Globus pallidus (tissue), 1 donor: ENCODE measurements around the gene RNF148.
"Not testable (repeated sequence)": the region's sequence is repeated elsewhere in the genome, so short reads cannot be mapped to it uniquely, and the experiment has no call there.

Experiments used
- DNase-seq: peaks from one replicate; pipeline ENCODE4 v3.0.0-alpha.2; 2015; ENCODE audit warnings: low spot score

The RNF148 gene

GRCh38 chr7:122689346-122690109 is 13.2 kb downstream of the RNF148 start:
- no peak for DNase-seq

DNA sequence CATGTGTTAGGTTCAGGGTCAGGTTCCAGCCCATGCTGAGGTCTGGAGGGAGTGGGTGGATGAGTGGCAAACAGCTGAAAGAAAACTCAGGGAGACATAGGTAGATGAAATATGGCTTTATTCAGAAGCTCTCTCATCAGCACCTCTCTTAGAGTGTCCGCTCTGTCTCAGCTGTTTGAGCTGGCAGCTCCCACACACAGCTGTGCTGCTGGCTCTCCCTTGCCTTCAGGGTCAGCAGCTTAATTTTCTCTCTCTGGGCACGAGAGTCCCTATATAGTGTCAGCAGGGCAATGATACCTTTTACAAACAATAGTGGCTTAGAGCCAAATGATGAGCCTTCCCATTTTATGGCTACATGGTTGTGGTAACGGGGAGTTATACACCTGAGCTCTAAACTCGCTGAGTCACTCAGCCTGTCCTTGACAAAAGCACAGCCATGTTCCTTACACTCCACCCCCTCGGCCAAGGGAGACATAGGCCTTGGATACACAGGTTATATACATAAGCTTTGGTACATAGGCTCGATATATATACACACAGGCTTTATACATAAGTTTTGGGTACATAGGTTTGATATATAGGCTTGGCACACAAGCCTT is 14.2 kb downstream of the RNF148 start:
- no peak for DNase-seq

- DNase-seq, result no peak
These were observed 16.3 kb downstream of the RNF148 start for GRCh38 chr7:122686360-122686878.

DNA sequence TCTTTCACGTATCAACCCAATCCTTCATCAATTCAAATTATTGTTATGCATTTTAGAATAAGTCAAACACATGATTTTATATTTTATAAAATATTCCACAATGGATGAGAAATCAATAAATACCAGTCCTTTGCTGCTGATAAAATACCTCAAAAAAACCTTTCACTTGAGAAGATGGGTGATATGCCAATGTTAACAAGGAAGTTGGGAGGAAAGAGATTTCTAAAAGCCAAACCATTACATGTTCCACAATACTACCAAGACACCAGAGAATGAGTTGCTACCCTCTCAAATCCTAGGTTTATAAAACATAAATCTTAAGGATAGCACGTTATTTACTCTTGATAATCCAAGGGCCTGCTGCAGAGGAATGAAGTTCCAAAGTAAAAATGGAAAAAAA is 18.2 kb downstream of the RNF148 start:
- DNase-seq, result no peak

DNA sequence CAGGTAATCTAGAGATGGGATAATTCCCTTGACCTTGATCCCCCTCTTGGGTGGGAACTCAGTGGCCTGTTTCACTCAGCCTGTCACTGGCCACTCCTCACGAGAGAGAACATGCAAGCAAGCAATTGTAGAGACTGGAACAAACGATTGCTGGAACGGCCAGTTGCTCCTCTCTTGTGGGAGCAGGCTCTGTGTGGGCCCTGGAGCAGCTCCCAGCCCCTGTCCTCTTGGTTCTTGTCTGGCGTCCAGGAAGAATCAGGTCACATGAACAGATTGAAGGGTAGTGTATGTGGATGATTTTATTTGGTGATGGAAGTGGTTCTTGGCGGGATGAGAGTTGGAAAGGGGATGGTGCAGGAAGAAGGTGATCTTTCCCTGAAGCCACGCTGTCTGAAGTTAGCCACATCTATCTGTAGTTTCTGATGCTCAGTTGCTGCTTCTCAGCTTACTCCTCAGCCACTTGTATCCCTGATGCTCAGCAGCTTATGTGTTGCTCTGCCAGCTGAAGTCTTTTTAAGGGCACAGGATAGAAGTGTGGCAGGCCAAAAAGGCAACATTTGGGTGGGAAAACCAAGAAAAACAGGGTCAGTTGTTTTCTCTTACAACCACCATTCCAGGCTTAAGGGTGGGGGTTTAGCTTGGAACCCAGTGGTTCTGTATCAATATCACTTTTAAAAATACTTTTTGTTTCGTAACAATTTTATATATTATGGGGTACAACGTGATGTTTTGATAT is 19.7 kb downstream of the RNF148 start:
- peak; percentile 5 for DNase-seq

DNA sequence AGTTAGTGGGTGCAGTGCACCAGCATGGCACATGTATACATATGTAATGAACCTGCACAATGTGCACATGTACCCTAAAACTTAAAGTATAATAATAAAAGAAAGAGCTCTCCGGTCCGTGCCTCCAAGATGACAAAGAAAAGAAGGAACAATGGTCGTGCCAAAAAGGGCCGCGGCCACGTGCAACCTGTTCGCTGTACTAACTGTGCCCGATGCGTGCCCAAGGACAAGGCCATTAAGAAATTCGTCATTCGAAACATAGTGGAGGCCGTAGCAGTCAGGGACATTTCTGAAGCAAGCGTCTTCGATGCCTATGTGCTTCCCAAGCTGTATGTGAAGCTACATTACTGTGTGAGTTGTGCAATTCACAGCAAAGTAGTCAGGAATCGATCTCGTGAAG is 21.5 kb downstream of the RNF148 start:
- not testable (repeated sequence) for DNase-seq

DNA sequence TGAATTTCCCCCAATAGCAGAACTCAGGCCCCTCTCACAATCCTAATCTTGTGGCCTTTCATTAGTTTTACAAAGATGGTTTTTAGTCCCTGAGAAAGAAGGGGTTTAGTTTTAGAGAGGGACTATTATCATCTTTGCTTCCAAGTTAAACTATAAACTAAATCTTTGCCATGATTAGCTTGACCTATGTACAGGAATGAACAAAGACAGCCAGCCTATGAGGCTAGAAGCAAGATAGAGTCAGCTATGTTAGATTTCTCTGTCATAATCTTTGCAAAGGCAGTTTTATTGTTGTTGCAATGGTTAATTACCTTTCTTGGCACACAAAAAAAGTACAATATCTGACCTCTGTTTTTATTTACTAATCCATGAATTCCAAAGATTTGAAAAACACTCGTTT is 22.9 kb downstream of the RNF148 start:
- DNase-seq, result no peak

DNA sequence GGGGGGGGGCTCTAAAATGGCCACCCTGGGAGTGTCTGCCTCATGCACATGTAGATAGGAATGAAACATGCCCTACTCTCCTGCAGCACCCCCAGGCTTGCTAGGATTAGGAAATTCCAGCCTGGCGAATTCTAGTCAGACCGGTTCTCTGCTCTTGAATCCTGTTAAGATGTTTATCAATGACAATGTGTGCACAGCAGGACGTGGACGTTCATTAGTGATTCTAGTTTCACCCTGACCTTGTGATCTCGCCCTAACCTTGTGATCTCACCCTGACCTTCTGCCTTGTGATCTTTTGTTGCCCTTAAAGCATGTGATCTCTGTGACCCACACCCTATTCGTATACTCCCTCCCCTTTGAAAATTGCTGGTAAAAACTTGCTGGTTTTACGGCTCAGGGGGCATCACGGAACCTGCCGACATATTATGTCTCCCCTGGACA is 23.4 kb downstream of the RNF148 start:
- not testable (repeated sequence) for DNase-seq

DNA sequence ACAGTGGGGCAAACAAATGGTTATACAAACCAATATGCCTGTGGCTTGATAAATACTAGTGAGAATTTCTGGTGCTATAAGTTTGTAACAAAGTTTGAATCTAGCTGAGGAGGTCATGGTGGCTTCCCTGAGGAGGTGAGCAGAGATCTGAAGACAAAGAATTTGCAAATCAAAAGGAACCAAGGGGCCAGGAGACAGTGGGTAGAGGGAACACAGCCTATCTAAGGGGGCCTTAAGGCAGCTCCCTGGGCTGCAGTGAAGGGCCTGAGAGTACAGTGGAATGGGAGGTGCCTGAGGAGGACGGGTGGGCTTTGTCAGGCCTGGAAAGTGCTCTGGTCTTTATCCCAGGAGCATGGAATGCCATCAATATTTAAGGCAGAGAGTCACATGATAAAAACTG is 25.6 kb downstream of the RNF148 start:
- no peak for DNase-seq

- no peak for DNase-seq
These were observed 26.3 kb downstream of the RNF148 start for GRCh38 chr7:122676466-122676865.

DNA sequence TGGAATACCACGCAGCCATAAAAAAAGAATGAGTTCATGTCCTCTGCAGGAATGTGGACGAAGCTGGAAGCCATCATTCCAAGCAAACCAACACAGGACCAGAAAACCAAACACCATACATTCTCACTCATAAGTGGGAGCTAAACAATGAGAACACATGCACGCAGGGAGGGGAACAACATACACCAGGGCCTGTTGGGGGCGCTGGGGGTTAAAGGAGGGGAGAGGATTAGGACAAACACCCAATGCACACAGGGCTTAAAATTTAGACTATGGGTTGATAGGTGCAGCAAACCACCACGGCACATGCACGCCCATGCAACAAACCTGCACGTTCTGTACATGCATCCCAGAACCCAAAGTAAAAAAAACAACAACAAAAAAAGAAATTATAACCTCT is 27.1 kb downstream of the RNF148 start:
- DNase-seq, result no peak

- no peak for DNase-seq
These were observed 27.7 kb downstream of the RNF148 start for GRCh38 chr7:122675011-122675410.

DNA sequence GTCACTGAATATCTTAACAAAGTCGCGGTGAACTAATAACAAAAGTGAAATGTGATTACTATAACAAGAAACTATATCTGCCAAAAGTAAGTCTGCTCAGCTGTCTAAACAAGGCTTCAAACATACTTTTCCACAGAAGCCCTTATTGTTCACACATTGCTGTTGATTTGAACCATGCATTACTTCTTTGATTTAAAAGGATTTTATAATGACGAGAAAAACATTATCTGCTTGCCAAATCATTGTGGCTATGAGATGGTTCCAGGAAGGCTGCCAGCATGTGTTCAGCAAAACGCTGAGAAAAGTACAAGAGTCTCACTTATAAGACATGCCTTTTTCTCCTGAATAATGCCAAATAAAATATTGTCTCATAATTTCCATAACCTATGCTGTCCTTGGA is 28.2 kb downstream of the RNF148 start:
- DNase-seq, result no peak

DNA sequence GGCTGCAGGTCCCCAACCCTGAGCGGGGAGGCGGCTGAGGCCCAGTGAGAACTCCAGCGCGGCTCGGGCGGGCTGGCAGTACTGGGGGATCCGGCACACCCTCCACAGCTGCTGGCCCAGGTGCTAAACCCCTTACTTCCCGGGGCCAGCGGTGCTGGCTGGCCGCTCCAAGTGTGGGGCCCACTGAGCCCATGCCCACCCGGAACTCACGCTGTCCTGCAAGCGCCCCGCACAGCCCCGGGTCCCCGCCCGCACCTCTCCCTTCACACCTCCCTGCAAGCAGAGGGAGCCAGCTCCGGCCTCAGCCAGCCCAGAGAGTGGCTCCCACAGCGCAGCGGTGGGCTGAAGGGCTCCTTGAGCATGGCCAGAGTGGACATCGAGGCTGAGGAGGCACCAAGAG is 28.8 kb downstream of the RNF148 start:
- DNase-seq, result no peak

DNA sequence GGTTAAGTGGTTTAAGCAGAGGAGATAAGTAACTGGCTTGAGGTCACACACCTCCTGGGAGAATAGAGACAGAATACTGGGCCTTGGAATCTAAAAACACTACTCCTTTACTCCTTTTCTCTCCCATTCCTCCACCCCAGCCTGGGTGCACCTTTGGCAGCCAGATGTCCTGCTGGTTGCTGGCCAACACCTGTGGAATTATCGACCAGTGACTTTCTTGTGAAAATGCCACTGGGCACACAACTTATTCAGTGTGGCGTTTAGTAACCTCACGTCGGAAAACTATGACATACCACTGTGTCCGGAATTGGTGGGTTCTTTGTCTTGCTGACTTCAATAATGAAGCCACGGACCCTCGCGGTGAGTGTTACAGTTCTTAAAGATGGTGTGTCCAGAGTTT is 30.2 kb downstream of the RNF148 start:
- no peak for DNase-seq

GRCh38 chr7:122663733-122664132 is 39.0 kb downstream of the RNF148 start:
- DNase-seq, result no peak

- DNase-seq, result no peak
These were observed 43.9 kb downstream of the RNF148 start for GRCh38 chr7:122658856-122659255.

DNA sequence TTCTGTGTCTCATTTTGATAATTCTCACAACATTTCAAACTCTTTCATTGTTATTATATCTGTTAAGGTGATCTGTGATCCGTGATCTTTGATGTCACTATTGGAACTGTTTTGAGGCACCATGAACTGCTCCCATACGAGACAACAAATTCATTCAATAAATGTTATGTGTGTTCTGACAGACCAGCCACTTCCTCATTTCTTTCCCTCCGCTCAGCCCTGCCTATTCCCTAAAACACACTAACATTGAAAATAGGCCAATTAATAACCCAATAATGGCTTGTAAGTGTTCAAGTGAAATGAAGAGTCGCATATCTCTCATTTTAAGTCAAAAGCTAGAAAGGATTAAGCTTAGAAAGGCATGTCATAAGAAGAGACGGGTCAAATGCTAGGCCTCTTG is 49.0 kb downstream of the RNF148 start:
- no peak for DNase-seq

DNA sequence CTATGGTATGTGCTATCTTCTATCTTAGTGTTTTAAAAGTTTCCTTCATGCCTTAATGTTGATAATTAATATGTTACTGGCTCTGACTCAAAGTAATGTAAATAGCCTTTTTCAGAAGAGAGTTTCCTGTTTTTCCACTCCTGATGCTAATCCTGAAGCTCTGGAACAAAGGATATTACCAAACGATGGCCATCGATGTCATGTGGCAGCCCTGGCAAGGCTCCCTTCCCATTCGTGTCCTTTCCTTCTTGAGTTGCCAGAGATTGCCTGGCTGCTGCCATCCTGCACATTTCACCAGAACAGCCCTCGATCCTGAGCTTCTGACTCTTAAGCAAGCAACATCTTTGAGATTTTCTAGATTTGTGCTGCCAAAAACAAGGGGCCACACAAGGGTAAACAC is 49.8 kb downstream of the RNF148 start:
- no peak for DNase-seq
